Body of pancreas (tissue), 4 donors: ENCODE data around the gene CDT1.

ENCODE experiments used
- CTCF ChIP-seq, 7 experiments: fragments of 450-650 bp in 4 of 7; fragments of 200-600 bp in 3 of 7; sonication (generic) in 3 of 7; IDR thresholded peaks; one replicate each; pipeline ENCODE4 v1.5.1; 2016 to 2019; ENCODE audit warnings: antibody characterized with exemption in 7 of 7
- POLR2A ChIP-seq, 3 donors: fragments of 450-650 bp; IDR thresholded peaks; one replicate each; pipeline ENCODE4 v1.6.1; 2016; ENCODE audit warnings: antibody characterized with exemption in 3 of 3, mild to moderate bottlenecking in 2 of 3

GRCh38 chr16:88842308-88842756, 38.7 kb downstream of the CDT1 start:
- TF ChIP-seq CTCF (IDR thresholded peaks at IDR 0.05) (no peak), POLR2A (IDR thresholded peaks at IDR 0.05) (no peak)
